ENCODE results near the gene IGFBP7. TPM values are rescaled to one million over a fixed set of nuclear protein-coding genes. Genes with fewer than 3 reads are reported as not detected.

IGFBP7 gene
- 172 and 244 TPM in 2 replicates for total RNA-seq
- 1,368 TPM for polyA plus RNA-seq (2012)

- peak; percentile 61 for DNase-seq (ENCODE audit: low read depth)
Measured at GRCh38 chr4:57109847-57110639, at the start of gene IGFBP7. TSS of gene IGFBP7 (minus strand) at chr4:57110385. CDS start at chr4:57110351, 34 bp downstream.

- no peak for DNase-seq (ENCODE audit: low read depth)
Measured at GRCh38 chr4:57159866-57160265, 49.7 kb upstream of the IGFBP7 start.

GRCh38 chr4:57158762-57159161, 48.6 kb upstream of the IGFBP7 start:
- no peak for DNase-seq (ENCODE audit: low read depth)

- DNase-seq (ENCODE audit: low read depth), result no peak
Measured at GRCh38 chr4:57158221-57158620, 48.0 kb upstream of the IGFBP7 start.

- no peak for DNase-seq (ENCODE audit: low read depth)
Measured at GRCh38 chr4:57157596-57158137, 47.5 kb upstream of the IGFBP7 start.

GRCh38 chr4:57156242-57156990, 46.2 kb upstream of the IGFBP7 start:
- no peak for DNase-seq (ENCODE audit: low read depth)

GRCh38 chr4:57154926-57155325, 44.7 kb upstream of the IGFBP7 start:
- no peak for DNase-seq (ENCODE audit: low read depth)

GRCh38 chr4:57154191-57154590, 44.0 kb upstream of the IGFBP7 start:
- no peak for DNase-seq (ENCODE audit: low read depth)

- no peak for DNase-seq (ENCODE audit: low read depth)
Measured at GRCh38 chr4:57153207-57153606, 43.0 kb upstream of the IGFBP7 start.

GRCh38 chr4:57151481-57151880, 41.3 kb upstream of the IGFBP7 start:
- no peak for DNase-seq (ENCODE audit: low read depth)

GRCh38 chr4:57149833-57150232, 39.6 kb upstream of the IGFBP7 start:
- no peak for DNase-seq (ENCODE audit: low read depth)

- peak; percentile 59 for DNase-seq (ENCODE audit: low read depth)
Measured at GRCh38 chr4:57148831-57149505, 38.8 kb upstream of the IGFBP7 start.

GRCh38 chr4:57148177-57148576, 38.0 kb upstream of the IGFBP7 start:
- no peak for DNase-seq (ENCODE audit: low read depth)

GRCh38 chr4:57147335-57148060, 37.3 kb upstream of the IGFBP7 start:
- DNase-seq (ENCODE audit: low read depth), result peak; percentile 19

GRCh38 chr4:57146444-57146843, 36.3 kb upstream of the IGFBP7 start:
- DNase-seq (ENCODE audit: low read depth), result no peak

GRCh38 chr4:57144466-57144865, 34.3 kb upstream of the IGFBP7 start:
- DNase-seq (ENCODE audit: low read depth), result no peak

- no peak for DNase-seq (ENCODE audit: low read depth)
Measured at GRCh38 chr4:57139783-57140182, 29.6 kb upstream of the IGFBP7 start.

GRCh38 chr4:57137261-57137660, 27.1 kb upstream of the IGFBP7 start:
- no peak for DNase-seq (ENCODE audit: low read depth)

- no peak for DNase-seq (ENCODE audit: low read depth)
Measured at GRCh38 chr4:57136281-57136680, 26.1 kb upstream of the IGFBP7 start.

GRCh38 chr4:57132743-57133137, 22.6 kb upstream of the IGFBP7 start:
- DNase-seq (ENCODE audit: low read depth), result no peak
